ENCODE data around the gene ZBTB2.
"Not testable (repeated sequence)": the region's sequence is repeated elsewhere in the genome, so short reads cannot be mapped to it uniquely, and the experiment has no call there.

Gene ZBTB2

GRCh38 chr6:151400473-151400872, 9.1 kb upstream of the ZBTB2 start:
- DNase-seq, result peak; percentile 72

- DNase-seq, result no peak
These were observed 8.3 kb upstream of the ZBTB2 start for GRCh38 chr6:151399679-151400078.

GRCh38 chr6:151393410-151393809, 2.1 kb upstream of the ZBTB2 start:
- no peak for DNase-seq

- no peak for DNase-seq
These were observed 1.1 kb upstream of the ZBTB2 start for GRCh38 chr6:151392427-151392826.

GRCh38 chr6:151390851-151391470, 398 bp downstream of the ZBTB2 start:
- DNase-seq, result peak; percentile 78

- peak; percentile 100 for DNase-seq
These were observed 996 bp downstream of the ZBTB2 start for GRCh38 chr6:151390276-151390850.

- DNase-seq, result peak; percentile 83
These were observed 1.6 kb downstream of the ZBTB2 start for GRCh38 chr6:151389618-151390275.

GRCh38 chr6:151388997-151389617, 2.3 kb downstream of the ZBTB2 start:
- DNase-seq, result no peak

- DNase-seq, result no peak
These were observed 3.1 kb downstream of the ZBTB2 start for GRCh38 chr6:151388236-151388635.

GRCh38 chr6:151387175-151387970, 4.0 kb downstream of the ZBTB2 start:
- peak; percentile 85 for DNase-seq

GRCh38 chr6:151385177-151385576, 6.2 kb downstream of the ZBTB2 start:
- DNase-seq, result no peak

GRCh38 chr6:151384151-151384550, 7.2 kb downstream of the ZBTB2 start:
- no peak for DNase-seq

- DNase-seq, result not testable (repeated sequence)
These were observed 8.7 kb downstream of the ZBTB2 start for GRCh38 chr6:151382631-151383030.

GRCh38 chr6:151381722-151382121, 9.6 kb downstream of the ZBTB2 start:
- DNase-seq, result no peak

GRCh38 chr6:151380848-151381205, 10.5 kb downstream of the ZBTB2 start:
- no peak for DNase-seq

- no peak for DNase-seq
These were observed 11.2 kb downstream of the ZBTB2 start for GRCh38 chr6:151379933-151380847.

GRCh38 chr6:151377095-151377494, 14.3 kb downstream of the ZBTB2 start:
- DNase-seq, result no peak

- DNase-seq, result no peak
These were observed 14.9 kb downstream of the ZBTB2 start for GRCh38 chr6:151376440-151376839.

GRCh38 chr6:151375833-151376232, 15.5 kb downstream of the ZBTB2 start:
- DNase-seq, result no peak

- DNase-seq, result no peak
These were observed 17.2 kb downstream of the ZBTB2 start for GRCh38 chr6:151374036-151374683.

- no peak for DNase-seq
These were observed 19.2 kb downstream of the ZBTB2 start for GRCh38 chr6:151372164-151372563.

Data from fibroblast of skin of abdomen (primary cell).